SK-MEL-5 (cell line): ENCODE data around the gene WNK2. TPM values are rescaled to one million over a fixed set of nuclear protein-coding genes. Genes with fewer than 3 reads are reported as not detected.

Source experiments
- DNase-seq: peaks from one replicate; pipeline ENCODE4 v3.0.0-alpha.2; 2016; ENCODE audit warnings: low read depth, low spot score
- in situ Hi-C: cut with HindIII; loops from 2 replicates; pipeline ENCODE4 v1.10.0; 2016; ENCODE audit warnings: low sequenced_read_pairs, high pct_unique_total_duplicates, low pct_unique_long_range_greater_than_20kb
- total RNA-seq: library from RNA; depleted of rRNA; stranded (reverse); fragments of >200 nt; shearing (Covaris generic); gene quantifications from 2 replicates; pipeline ENCODE4 v1.2.3, GENCODE V29; 2014

The WNK2 gene
- total RNA-seq, 1 experiment from 2014 or later = 2.4 TPM

- in situ Hi-C loops = no loop called here
- no peak for DNase-seq
Observed at GRCh38 chr9:93253633-93254032, 69.7 kb downstream of the WNK2 start.

- in situ Hi-C loops = no loop called here
- DNase-seq = no peak
Observed at GRCh38 chr9:93254061-93254481, 70.1 kb downstream of the WNK2 start.

GRCh38 chr9:93254806-93255493, 71.0 kb downstream of the WNK2 start:
- in situ Hi-C loops = no loop called here
- no peak for DNase-seq

- in situ Hi-C loops = no loop called here
- no peak for DNase-seq
Observed at GRCh38 chr9:93255494-93255867, 71.5 kb downstream of the WNK2 start.

- no peak for DNase-seq
- in situ Hi-C loops = no loop called here
Observed at GRCh38 chr9:93255994-93256877, 72.3 kb downstream of the WNK2 start.

- in situ Hi-C loops = no loop called here
Observed at GRCh38 chr9:93256878-93257807, 73.2 kb downstream of the WNK2 start.

GRCh38 chr9:93257808-93258331, 73.9 kb downstream of the WNK2 start:
- in situ Hi-C loops = no loop called here
- DNase-seq = no peak

More at GRCh38 chr9:93256878-93257807, 73.2 kb downstream of the WNK2 start:
- DNase-seq = no peak

- in situ Hi-C loops = no loop called here
- DNase-seq = no peak
Observed at GRCh38 chr9:93258419-93258817, 74.5 kb downstream of the WNK2 start.

- DNase-seq = no peak
- in situ Hi-C loops = no loop called here
Observed at GRCh38 chr9:93258818-93259489, 75.0 kb downstream of the WNK2 start.

- in situ Hi-C loops = no loop called here
- no peak for DNase-seq
Observed at GRCh38 chr9:93259490-93260262, 75.7 kb downstream of the WNK2 start.

GRCh38 chr9:93260263-93261066, 76.5 kb downstream of the WNK2 start:
- in situ Hi-C loops = no loop called here
- DNase-seq = no peak

- DNase-seq = no peak
- in situ Hi-C loops = no loop called here
Observed at GRCh38 chr9:93261281-93261680, 77.3 kb downstream of the WNK2 start.

GRCh38 chr9:93261735-93262523, 78.0 kb downstream of the WNK2 start:
- no peak for DNase-seq
- in situ Hi-C loops = no loop called here

- in situ Hi-C loops = no loop called here
- no peak for DNase-seq
Observed at GRCh38 chr9:93262537-93263310, 78.8 kb downstream of the WNK2 start.
